Coronary artery (tissue), 2 donors: ENCODE results near the gene ATG16L2.
"Not testable (repeated sequence)": the region's sequence is repeated elsewhere in the genome, so short reads cannot be mapped to it uniquely, and the experiment has no call there.

Source experiments
- DNase-seq: peaks from one replicate; pipeline ENCODE4 v3.0.0-alpha.2; 2017; ENCODE audit warnings: low spot score
- H3K27ac ChIP-seq, 2 donors: fragments of 200-600 bp; sonication (generic); one replicate each; pipeline ENCODE4 v1.5.1; 2016 to 2019
- H3K4me3 ChIP-seq: fragments of 200-600 bp; sonication (generic); 2 replicates; pipeline ENCODE4 v1.5.1; 2016; ENCODE audit warnings: mild to moderate bottlenecking, moderate library complexity
- CTCF ChIP-seq: fragments of 200-600 bp; sonication (generic); IDR thresholded peaks from one replicate; pipeline ENCODE4 v1.5.1; 2019; ENCODE audit warnings: antibody characterized with exemption

ATG16L2 gene

GRCh38 chr11:72786305-72787215, 27.7 kb upstream of the ATG16L2 start:
- Histone ChIP-seq H3K4me3 (no peak overlapping the region), H3K27ac (no peak overlapping the region)
- no peak for TF ChIP-seq CTCF
- no peak for DNase-seq

GRCh38 chr11:72787216-72788104, 26.8 kb upstream of the ATG16L2 start:
- TF ChIP-seq CTCF = no peak
- no peak for DNase-seq
- H3K27ac ChIP-seq = peak overlapping the region in 1 of 2 donors; percentile 40
- no peak overlapping the region for H3K4me3 ChIP-seq

DNA sequence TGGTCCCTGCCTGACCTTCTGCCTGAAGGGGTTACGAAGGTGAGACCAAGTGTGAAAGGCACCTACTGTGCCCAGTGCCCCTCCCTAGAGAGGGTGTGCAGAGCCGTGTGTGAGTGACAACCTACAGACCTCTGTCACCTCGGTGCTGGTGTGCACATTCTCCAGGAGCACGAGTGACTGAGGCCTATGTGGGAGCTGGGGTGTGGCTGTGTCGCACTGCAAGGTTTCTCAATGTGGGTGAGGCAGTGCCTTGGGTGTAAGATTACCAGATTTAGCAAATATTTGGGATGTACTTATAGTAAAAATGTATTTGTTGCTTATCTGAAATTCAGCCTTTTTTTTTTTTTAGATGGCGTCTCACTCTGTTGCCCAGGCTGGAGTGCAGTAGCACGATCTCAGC, 26.0 kb upstream of the ATG16L2 start:
- no peak overlapping the region for H3K27ac ChIP-seq
- H3K4me3 ChIP-seq = no peak overlapping the region
- TF ChIP-seq CTCF = no peak
- no peak for DNase-seq

GRCh38 chr11:72789493-72790131, 24.6 kb upstream of the ATG16L2 start:
- Histone ChIP-seq H3K4me3 (no peak overlapping the region), H3K27ac (peak overlapping the region; percentile 77 to 89)
- DNase-seq = no peak
- no peak for TF ChIP-seq CTCF

DNA sequence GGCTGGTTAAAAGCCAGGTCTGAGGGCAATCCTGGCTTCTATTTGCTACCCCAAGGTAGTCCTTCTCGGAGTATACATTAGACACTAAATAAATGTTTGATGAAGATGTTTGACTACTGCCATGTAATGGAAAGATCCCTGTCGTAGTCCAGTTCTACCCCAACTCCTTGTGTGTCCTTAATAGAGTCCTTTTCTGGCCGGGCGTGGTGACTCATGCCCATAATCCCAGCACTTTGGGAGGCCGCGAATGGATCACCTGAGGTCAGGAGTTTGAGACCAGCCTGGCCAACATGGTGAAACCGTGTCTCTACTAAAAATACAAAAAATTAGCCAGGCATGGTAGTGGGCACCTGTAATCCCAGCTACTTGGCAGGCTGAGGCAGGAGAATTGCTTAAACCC, 23.0 kb upstream of the ATG16L2 start:
- H3K27ac ChIP-seq = peak overlapping the region in 1 of 2 donors; percentile 89
- DNase-seq = not testable (repeated sequence)

GRCh38 chr11:72792437-72793021, 21.7 kb upstream of the ATG16L2 start:
- peak; percentile 76 for DNase-seq
- Histone ChIP-seq H3K27ac (peak overlapping the region; percentile 89 to 93), H3K4me3 (peak overlapping the region; percentile 74)
- TF ChIP-seq CTCF = no peak

More for the DNA sequence above, 23.0 kb upstream of the ATG16L2 start:
- H3K4me3 ChIP-seq = not testable (repeated sequence)

DNA sequence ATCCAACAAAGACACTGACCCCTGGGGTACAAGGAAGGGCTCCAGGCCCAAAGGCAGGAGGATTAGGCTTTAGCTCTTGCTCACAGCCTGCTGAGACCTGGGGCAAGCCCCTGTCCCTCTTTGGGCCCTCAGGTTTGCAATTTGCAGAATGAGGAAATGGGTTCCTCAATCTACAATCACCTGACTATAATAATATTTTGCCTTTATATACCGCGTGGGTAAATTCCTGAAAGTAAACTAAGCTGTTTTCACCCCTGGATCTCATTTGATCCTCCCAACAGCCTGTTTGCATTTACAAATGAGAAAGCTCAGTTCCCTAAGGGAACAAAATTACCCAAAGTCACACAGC, 21.2 kb upstream of the ATG16L2 start:
- no peak for TF ChIP-seq CTCF
- DNase-seq = no peak
- peak overlapping the region; percentile 89 to 93 for H3K27ac ChIP-seq
- peak overlapping the region; percentile 74 for H3K4me3 ChIP-seq
